HPDE6-E6E7 (cell line): Measurements from ENCODE around the gene TUBA3E.
"Not testable (repeated sequence)": the region's sequence is repeated elsewhere in the genome, so short reads cannot be mapped to it uniquely, and the experiment has no call there.

Experiments used
- DNase-seq: peaks from one replicate; pipeline ENCODE4 v3.0.0; 2011; ENCODE audit warnings: missing footprints; ENCODE audit errors: extremely low spot score

Gene TUBA3E

DNA sequence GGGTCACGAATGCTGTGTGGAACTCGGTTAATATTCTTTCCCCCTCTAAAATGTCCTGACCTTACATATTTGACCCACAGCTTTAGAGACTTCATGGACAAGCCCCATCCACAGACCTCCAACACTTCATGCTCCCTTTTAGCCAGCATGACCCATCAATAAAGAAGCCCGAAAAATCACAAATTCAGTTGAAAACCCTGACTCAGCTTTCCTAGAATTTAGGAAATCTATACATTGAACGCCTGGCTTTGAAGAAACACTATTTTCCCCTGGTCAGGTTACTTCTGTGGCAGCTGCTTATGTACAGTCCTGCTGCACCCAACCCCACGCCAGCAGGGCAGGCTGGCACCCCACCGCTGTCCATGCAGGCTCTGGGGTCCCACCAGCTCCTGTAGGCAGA lies 6.9 kb downstream of the TUBA3E start:
- DNase-seq, result not testable (repeated sequence)

DNA sequence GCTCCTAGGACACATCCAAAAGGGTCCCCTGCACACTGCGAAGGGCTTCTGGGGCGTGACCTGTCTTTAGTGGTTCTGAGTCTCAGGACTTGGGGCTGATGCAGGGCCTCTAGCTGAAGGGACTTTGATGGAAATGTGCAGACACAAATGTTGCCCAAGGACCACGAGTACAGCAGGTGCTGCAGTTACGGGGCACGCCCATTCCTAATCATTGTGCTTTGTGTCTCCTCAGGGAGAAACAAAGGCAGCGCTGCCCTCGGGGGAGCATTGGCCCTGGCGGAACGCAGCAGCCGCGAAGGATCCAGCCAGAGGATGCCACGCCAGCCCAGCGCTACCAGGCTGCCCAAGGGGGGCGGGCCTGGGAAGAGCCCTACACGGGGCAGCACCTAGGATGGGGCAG lies 8.0 kb downstream of the TUBA3E start:
- DNase-seq, result no peak

- DNase-seq, result not testable (repeated sequence)
Measured at GRCh38 chr2:130188958-130189357, 9.3 kb downstream of the TUBA3E start.

- DNase-seq, result not testable (repeated sequence)
Measured at GRCh38 chr2:130187859-130188792, 10.1 kb downstream of the TUBA3E start.

DNA sequence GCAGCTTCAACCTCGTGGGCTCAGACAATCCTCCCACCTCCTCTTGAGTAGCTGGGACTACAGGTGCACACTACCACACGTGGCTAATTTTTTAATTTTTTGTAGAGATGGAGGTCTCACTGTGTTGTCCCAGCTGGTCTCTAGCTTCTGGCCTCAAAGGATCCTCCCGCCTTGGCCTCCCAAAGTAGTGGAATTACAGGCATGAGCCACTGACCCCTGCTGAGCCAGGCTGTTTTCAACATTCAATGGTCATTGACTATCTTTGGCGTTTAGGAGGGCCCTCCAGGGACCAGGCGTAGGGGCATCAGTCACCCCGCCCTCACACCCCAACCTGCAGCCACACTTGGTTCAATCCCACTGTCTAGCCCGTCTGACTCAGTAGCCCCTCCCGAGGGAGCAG lies 11.0 kb downstream of the TUBA3E start:
- no peak for DNase-seq

- DNase-seq, result no peak
Measured at GRCh38 chr2:130186391-130186790, 11.8 kb downstream of the TUBA3E start.

DNA sequence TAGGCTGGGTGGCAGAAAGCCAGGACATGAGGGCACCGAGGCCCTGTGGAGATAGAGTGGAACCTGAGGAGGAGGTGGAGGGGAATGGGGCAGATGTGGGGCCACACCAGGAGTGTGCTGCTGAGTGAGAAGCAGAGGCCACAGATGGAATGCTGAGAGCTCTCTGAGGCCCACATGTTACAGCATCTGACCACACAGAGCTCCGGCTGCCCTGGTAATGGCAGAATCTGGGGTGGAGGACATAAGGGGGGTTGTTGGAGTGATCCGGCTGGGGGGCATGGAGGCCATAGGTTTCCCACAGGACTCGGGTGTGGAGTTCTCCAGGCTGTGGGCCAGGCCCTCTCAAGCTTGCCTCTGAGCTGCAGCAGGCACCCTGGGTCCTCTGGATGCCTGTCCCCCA lies 12.3 kb downstream of the TUBA3E start:
- DNase-seq, result no peak

DNA sequence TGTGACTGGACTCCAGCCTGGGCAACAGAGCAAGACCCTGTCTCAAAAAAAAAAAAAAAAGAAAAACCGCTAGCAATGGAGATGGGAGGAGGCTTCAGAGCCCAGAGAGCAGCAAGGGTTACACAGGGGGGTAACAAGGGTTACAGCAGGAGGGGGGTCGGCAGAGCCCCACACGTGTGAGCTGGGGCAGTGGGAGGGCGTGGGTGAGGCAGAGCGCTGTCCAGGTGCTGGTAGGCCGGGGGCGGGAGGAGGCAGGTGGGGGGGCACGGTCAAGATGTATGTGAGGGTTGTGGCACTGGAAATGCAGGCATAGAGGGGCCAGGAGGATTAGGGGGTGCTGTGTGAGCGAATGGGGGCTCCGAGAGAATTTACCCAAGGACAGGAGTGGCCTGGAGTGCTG lies 12.8 kb downstream of the TUBA3E start:
- no peak for DNase-seq

- no peak for DNase-seq
Measured at GRCh38 chr2:130183512-130184373, 14.5 kb downstream of the TUBA3E start.

DNA sequence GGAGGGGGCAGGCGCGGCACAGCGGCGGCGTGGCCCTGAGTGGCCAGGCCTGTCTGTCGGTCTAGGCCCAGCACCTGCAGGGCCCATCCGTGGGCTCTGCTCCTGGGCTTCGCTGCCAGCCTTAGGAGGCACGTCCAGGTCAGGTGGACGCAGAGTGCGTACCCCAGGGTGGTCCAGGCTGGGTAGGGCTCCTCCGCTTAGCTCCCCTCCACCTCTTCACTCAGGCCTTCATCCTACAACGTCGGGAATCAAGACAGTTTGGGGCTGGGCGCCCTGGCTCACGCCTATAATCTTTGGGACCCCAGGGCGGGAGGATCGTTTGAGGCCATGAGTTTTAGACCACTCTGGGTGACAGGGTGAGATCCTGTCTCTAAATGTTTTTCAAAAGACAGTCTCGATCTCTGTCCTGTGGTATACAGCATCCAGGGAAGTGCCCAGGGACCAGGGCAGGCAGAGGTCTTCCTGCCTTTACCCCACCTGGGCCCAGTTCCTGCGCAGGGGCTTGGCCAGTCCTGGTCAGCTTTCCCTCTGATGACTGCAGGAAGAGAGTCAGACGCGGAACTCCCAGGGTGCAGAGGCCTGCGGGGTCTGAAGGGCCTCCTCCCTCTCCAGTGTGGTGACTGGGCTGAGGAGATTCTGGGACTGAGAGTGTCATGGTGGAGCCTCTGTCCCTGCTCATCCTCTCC lies 15.3 kb downstream of the TUBA3E start:
- not testable (repeated sequence) for DNase-seq

- peak; percentile 84 for DNase-seq
Measured at GRCh38 chr2:130181880-130182682, 16.2 kb downstream of the TUBA3E start, which contains the start of gene MZT2B. Gene MZT2B, plus strand, starts transcription at chr2:130182262. Its CDS starts 21 bp downstream, at chr2:130182283.

- peak; percentile 61 for DNase-seq
Measured at GRCh38 chr2:130181325-130181879, 16.8 kb downstream of the TUBA3E start, which contains the start of gene SMPD4. Gene SMPD4, minus strand, starts transcription at chr2:130181602. Its CDS starts 5,010 bp downstream, at chr2:130176592.

DNA sequence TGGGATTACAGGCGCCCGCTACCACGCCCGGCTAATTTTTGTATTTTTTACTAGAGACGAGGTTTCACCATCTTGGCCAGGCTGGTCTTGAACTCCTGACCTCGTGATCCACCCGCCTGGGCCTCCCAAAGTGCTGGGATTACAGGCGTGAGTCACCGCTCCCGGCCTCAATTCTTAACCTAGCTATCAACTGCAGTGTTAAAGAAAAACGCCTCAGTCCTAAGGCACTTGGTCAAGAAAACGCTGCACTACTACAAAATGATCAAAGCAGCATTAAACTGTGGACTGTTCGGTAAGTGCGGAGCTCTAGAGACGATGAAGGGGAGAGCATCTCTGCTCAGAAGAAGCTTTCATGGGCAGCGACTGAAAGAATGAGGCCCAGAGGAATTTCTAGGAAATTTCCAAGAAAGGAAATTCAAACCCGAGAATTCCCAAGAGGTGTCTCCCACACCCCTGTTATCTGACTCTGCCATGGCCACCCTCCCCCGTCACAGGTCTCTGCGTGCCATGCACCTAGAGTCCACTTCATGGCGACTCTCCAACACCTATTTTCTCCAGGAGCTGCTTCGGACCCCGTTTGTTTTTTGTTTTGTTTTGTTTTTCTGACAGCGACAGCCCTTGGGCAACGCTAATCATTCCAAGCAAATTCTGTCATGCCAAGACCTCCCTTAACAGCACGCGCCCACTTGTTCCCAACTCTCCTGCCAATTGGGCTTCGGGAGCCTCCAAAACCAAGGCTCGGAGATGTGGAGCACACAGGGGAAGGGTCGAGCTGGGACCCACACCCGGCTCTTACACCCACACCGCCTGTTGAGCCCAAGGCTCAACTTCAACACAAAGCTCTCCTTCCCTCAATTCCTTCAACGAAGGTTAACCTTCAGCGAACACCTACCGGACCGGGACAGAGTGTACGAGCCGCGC lies 17.6 kb downstream of the TUBA3E start:
- DNase-seq, result not testable (repeated sequence)

- not testable (repeated sequence) for DNase-seq
Measured at GRCh38 chr2:130174866-130175265, 23.4 kb downstream of the TUBA3E start.

- DNase-seq, result no peak
Measured at GRCh38 chr2:130169896-130170295, 28.3 kb downstream of the TUBA3E start.

- DNase-seq, result not testable (repeated sequence)
Measured at GRCh38 chr2:130169163-130169562, 29.1 kb downstream of the TUBA3E start.

DNA sequence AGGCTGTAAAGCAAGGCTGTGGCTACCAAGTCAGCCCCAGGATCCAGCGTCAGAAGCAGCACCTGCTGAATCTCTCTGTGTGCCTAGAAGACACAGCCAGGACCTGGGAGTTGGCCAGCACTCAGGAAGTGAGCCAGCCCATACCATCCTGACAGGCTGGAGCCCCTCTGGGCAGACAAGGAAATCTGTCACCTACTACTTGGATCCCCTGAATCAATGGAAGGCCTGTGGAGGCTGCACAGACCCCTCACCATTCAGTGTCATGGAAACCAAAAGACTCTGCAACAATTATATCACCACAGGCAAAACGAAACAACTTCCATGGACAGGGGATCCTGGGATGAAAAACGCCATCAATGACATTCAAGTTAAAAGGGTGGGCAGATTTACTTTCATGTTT lies 31.6 kb downstream of the TUBA3E start:
- not testable (repeated sequence) for DNase-seq

GRCh38 chr2:130165293-130166016 lies 32.8 kb downstream of the TUBA3E start:
- no peak for DNase-seq

DNA sequence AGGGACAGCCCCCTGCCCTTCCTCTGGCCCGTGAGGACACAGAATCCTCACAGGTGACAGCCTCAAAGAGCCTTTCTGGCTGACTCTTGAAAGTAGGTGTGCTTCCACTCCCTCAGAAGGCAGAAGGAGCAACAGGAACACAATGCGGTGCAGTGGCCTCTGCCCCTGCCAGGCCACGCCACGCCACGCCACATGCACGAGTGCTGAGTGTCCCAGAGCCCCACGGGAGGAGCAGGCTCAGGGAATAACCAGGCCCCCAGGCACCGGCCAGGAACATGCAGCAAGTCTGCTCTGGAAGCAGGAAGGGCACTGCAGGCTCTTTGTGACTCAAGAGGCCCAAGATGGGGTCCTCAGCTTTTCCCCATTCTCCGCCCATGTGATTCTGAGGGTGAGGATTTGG lies 35.3 kb downstream of the TUBA3E start:
- no peak for DNase-seq
